GM13976 (cell line): ENCODE measurements around the gene DDX59.
A peak's percentile ranks its signal among the peaks of the same experiment; 100 is the strongest.

Source experiments
- DNase-seq: peaks from one replicate; pipeline ENCODE4 v3.0.0; 2012; ENCODE audit warnings: low spot score
- CTCF ChIP-seq: IDR thresholded peaks from 2 replicates; pipeline ENCODE4 v1.5.1; 2012; ENCODE audit warnings: borderline replicate concordance, mild to moderate bottlenecking; ENCODE audit not compliant: insufficient read depth; ENCODE audit errors: extremely low read depth, missing control alignments, control extremely low read depth
- in situ Hi-C: fragments of 300-500 bp; cut with MboI; formaldehyde crosslinking; loops from one replicate; pipeline ENCODE4 v1.12.0; 2022; ENCODE audit warnings: low sequenced_read_pairs, mixed read lengths, inconsistent platforms; ENCODE audit not compliant: unreplicated experiment

Gene DDX59

GRCh38 chr1:200669314-200670241, at the start of gene DDX59:
Gene DDX59 (minus strand): TSS chr1:200669907. CDS start chr1:200666740, 3,167 bp downstream.
- in situ Hi-C loops: no loop called here
- DNase-seq: peak; percentile 97
- TF ChIP-seq CTCF: no peak

GRCh38 chr1:200714504-200715187, 44.9 kb upstream of the DDX59 start:
- TF ChIP-seq CTCF: no peak
- in situ Hi-C loops: no loop called here
- DNase-seq: no peak

GRCh38 chr1:200710166-200710565, 40.5 kb upstream of the DDX59 start:
- no peak for TF ChIP-seq CTCF
- no peak for DNase-seq
- in situ Hi-C loops: no loop called here

GRCh38 chr1:200708769-200709168, 39.1 kb upstream of the DDX59 start:
- in situ Hi-C loops: no loop called here
- DNase-seq: no peak
- no peak for TF ChIP-seq CTCF

- DNase-seq: no peak
- no peak for TF ChIP-seq CTCF
- in situ Hi-C loops: no loop called here
Observed at GRCh38 chr1:200708161-200708560, 38.5 kb upstream of the DDX59 start.

- in situ Hi-C loops: no loop called here
- DNase-seq: peak; percentile 13
- TF ChIP-seq CTCF: no peak
Observed at GRCh38 chr1:200707116-200707515, 37.4 kb upstream of the DDX59 start.
